Loucy (cell line): ENCODE measurements around the gene HS1BP3.
A peak's percentile ranks its signal among the peaks of the same experiment; 100 is the strongest.

Experiments
- H2AFZ ChIP-seq: fragments of 200-600 bp; sonication (generic); 2 replicates; pipeline ENCODE4 v1.6.0; 2016; ENCODE audit warnings: antibody characterized with exemption, mild to moderate bottlenecking, low read length, moderate library complexity
- H3F3A ChIP-seq: fragments of 200-600 bp; 2 replicates; pipeline ENCODE4 v1.6.0; 2016; ENCODE audit warnings: antibody characterized with exemption, low read depth, mild to moderate bottlenecking
- H3K27me3 ChIP-seq: fragments of 200-600 bp; sonication (generic); 2 replicates; pipeline ENCODE4 v1.6.1; 2014; ENCODE audit warnings: low read length, mild to moderate bottlenecking; ENCODE audit not compliant: insufficient read depth, poor library complexity, severe bottlenecking
- H3K36me3 ChIP-seq: fragments of 200-600 bp; sonication (generic); 2 replicates; pipeline ENCODE4 v1.6.1; 2016; ENCODE audit warnings: low read length; ENCODE audit not compliant: insufficient read depth
- H3K4me1 ChIP-seq: fragments of 200-600 bp; sonication (generic); 2 replicates; pipeline ENCODE4 v1.5.1; 2014; ENCODE audit warnings: low read length, mild to moderate bottlenecking; ENCODE audit not compliant: insufficient read depth, poor library complexity, severe bottlenecking
- H3K4me2 ChIP-seq: fragments of 200-600 bp; sonication (generic); 2 replicates; pipeline ENCODE4 v1.6.0; 2014; ENCODE audit warnings: antibody characterized with exemption, low read length, low read depth, mild to moderate bottlenecking; ENCODE audit not compliant: poor library complexity, severe bottlenecking
- H3K4me3 ChIP-seq: fragments of 200-600 bp; sonication (generic); 2 replicates; pipeline ENCODE4 v1.5.1; 2014; ENCODE audit warnings: low read length, mild to moderate bottlenecking, mixed read lengths; ENCODE audit not compliant: poor library complexity, severe bottlenecking
- H3K79me2 ChIP-seq: fragments of 200-600 bp; sonication (generic); 2 replicates; pipeline ENCODE4 v1.6.1; 2014; ENCODE audit warnings: low read length; ENCODE audit not compliant: insufficient read depth
- H3K9ac ChIP-seq: fragments of 200-600 bp; sonication (generic); 2 replicates; pipeline ENCODE4 v1.6.0; 2014; ENCODE audit warnings: mild to moderate bottlenecking, low read depth, low read length, moderate library complexity; ENCODE audit not compliant: poor library complexity, severe bottlenecking
- H3K9me2 ChIP-seq: fragments of 200-600 bp; sonication (generic); replicated peaks from 2 replicates; pipeline ENCODE4 v1.6.1; 2016; ENCODE audit warnings: low read depth, low read length, mixed read lengths
- H3K9me3 ChIP-seq: fragments of 200-600 bp; sonication (generic); 2 replicates; pipeline ENCODE4 v1.6.1; 2014; ENCODE audit warnings: mild to moderate bottlenecking, antibody characterized with exemption, low read length, low read depth; ENCODE audit not compliant: insufficient read depth
- H4K20me1 ChIP-seq: fragments of 200-600 bp; sonication (generic); 2 replicates; pipeline ENCODE4 v1.6.0; 2014; ENCODE audit warnings: antibody characterized with exemption, low read length, mild to moderate bottlenecking; ENCODE audit not compliant: insufficient read depth, poor library complexity, severe bottlenecking
- EZH2phosphoT487 ChIP-seq: fragments of 200-600 bp; IDR thresholded peaks from 2 replicates; pipeline ENCODE4 v1.6.1; 2018; ENCODE audit warnings: antibody characterized with exemption, mild to moderate bottlenecking, moderate library complexity, borderline replicate concordance
- TF ChIP-seq, protein P1 (sequence below): fragments of 200-600 bp; sonication (generic); conservative IDR thresholded peaks from 2 replicates; pipeline ENCODE4 v1.5.1; 2014; ENCODE audit warnings: mild to moderate bottlenecking, antibody characterized with exemption, low read length

HS1BP3 gene

DNA sequence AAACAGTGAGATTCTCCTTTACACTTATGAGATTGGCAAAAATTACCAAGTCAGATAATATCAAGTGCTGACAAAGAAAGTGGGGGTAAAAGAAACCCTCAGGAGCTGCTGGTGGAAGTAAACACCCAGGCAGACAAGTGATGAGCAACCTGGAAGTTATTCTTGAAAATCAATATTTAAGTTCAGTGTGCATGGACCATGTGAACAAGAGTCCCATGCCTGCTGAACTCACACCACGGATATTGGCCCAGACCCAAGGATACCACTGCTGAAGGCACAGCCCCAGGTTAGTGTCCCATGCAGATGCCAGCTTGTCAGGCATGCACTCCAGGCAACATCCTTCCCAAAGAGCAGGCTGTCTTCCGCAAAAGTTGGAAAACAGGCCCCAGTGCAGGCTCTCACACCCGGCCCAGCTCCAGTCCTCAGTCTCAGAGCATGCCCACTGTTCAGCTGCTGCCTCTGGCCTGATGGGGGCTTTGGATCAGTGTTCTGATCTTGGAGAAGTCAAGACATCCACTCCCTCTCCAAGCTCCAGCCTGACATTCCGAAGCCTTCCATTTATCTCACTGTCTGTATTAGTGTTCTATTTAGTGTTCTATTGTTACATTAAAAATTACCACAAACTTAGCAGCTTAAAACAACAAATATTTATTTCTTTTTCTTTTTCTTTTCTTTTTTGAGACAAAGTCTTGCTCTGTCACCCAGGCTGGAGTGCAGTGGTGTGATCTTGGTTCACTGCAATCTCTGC lies 70.0 kb downstream of the HS1BP3 start:
- H3K27me3 ChIP-seq, result no peaks in the 10 kb centered on the region
- H3K9ac ChIP-seq, result no peak overlapping the region
- no peaks in the 10 kb centered on the region for H3F3A ChIP-seq
- no peak overlapping the region for H3K4me2 ChIP-seq
- H3K36me3 ChIP-seq, result no peaks in the 10 kb centered on the region
- no peak overlapping the region for H3K4me3 ChIP-seq
- peaks cover 54% of the 10 kb centered on the region for H3K4me1 ChIP-seq
- no peaks in the 10 kb centered on the region for H3K9me2 ChIP-seq
- no peak overlapping the region for H2AFZ ChIP-seq
- no peaks in the 10 kb centered on the region for H3K9me3 ChIP-seq
- no peaks in the 10 kb centered on the region for H3K79me2 ChIP-seq
- no peak for TF ChIP-seq EZH2phosphoT487
- TF ChIP-seq, protein P1, sequence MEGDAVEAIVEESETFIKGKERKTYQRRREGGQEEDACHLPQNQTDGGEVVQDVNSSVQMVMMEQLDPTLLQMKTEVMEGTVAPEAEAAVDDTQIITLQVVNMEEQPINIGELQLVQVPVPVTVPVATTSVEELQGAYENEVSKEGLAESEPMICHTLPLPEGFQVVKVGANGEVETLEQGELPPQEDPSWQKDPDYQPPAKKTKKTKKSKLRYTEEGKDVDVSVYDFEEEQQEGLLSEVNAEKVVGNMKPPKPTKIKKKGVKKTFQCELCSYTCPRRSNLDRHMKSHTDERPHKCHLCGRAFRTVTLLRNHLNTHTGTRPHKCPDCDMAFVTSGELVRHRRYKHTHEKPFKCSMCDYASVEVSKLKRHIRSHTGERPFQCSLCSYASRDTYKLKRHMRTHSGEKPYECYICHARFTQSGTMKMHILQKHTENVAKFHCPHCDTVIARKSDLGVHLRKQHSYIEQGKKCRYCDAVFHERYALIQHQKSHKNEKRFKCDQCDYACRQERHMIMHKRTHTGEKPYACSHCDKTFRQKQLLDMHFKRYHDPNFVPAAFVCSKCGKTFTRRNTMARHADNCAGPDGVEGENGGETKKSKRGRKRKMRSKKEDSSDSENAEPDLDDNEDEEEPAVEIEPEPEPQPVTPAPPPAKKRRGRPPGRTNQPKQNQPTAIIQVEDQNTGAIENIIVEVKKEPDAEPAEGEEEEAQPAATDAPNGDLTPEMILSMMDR, result no peak
- no peaks in the 10 kb centered on the region for H4K20me1 ChIP-seq

DNA sequence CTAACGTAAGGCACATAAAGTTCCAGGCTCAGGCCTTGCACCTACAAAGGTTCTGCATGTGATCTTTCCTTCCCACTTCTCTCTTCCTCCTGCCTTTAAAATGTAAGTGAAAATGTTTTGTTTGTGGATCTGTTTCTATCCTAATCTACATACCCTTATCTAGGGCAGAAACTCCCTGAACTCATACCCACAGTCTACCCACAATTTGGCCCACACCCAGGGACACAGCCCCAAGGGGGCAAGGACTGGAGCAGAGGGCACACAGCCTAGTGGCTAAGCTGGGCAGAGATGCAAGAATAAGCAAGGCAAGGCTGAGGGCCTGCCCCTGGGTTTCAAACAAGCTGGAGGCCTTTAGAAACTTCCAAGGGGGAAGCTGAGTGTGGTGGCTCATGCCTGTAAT lies 71.0 kb downstream of the HS1BP3 start:
- H3K4me1 ChIP-seq, result peaks cover 52% of the 10 kb centered on the region
- peak overlapping the region; percentile 21 for H3K4me2 ChIP-seq
- H2AFZ ChIP-seq, result no peak overlapping the region

DNA sequence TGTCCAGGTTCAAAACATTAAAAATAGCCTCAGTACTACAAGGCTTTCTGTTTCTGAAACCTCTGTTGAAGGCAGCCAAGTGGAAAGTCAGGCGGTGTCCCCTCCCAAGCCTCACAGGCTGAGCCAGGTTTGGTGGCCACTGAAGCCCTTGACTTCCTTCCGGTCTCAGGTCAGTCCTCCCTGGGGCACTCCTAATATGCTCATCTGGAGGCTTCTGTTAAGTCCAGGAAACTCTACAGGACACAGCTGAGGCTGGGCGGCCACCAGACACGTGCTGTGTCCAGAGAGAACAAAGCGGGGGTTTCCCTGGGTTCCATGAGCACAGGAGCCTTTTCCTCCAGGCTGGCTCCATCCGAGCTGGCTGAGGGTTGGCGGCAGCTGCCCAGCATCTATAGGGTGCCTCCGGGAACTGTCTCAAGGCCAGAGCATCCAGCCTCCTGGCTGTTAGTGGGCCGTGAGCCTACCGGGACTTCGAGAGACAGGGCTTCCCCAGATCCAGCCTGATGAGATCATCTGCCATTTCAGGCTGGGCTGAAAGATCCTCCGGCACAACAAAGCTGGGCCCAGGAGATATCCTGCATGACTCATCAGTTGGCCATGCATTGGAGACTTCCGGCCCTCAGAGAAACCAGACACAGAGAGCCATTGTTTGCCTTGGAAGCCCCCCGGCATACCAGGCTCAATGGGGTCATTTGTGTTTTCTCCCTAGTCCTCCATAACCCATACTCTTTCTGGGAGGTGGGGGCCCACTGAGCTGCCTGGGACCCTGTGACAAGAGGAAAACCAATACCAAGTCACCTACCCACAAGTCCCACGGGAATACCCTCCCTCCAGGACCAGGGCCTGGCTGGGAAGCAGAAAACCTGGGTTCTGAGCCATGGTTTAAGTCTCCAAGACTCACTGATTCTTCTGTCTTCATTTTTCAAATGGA lies 71.7 kb downstream of the HS1BP3 start:
- Histone ChIP-seq H3K36me3 (no peaks in the 10 kb centered on the region), H2AFZ (no peak overlapping the region), H3K4me2 (peak overlapping the region; percentile 66), H3K9ac (peak overlapping the region; percentile 62), H3F3A (no peaks in the 10 kb centered on the region), H3K4me1 (peaks cover 45% of the 10 kb centered on the region), H3K79me2 (no peaks in the 10 kb centered on the region), H3K27me3 (no peaks in the 10 kb centered on the region), H3K9me3 (no peaks in the 10 kb centered on the region), H4K20me1 (no peaks in the 10 kb centered on the region), H3K9me2 (no peaks in the 10 kb centered on the region), H3K4me3 (peak overlapping the region; percentile 34)
- TF ChIP-seq EZH2phosphoT487, result no peak
- TF ChIP-seq, protein P1, result no peak

More for the DNA sequence above, 71.0 kb downstream of the HS1BP3 start:
- peak overlapping the region; percentile 43 for H3K9ac ChIP-seq
- H3K4me3 ChIP-seq, result no peak overlapping the region
- H3K79me2 ChIP-seq, result no peaks in the 10 kb centered on the region
- no peaks in the 10 kb centered on the region for H3K36me3 ChIP-seq
- no peaks in the 10 kb centered on the region for H3K9me2 ChIP-seq
- H3K27me3 ChIP-seq, result no peaks in the 10 kb centered on the region
- no peaks in the 10 kb centered on the region for H3F3A ChIP-seq
- TF ChIP-seq, protein P1, result no peak
- no peak for TF ChIP-seq EZH2phosphoT487
- no peaks in the 10 kb centered on the region for H4K20me1 ChIP-seq
- H3K9me3 ChIP-seq, result no peaks in the 10 kb centered on the region
